ENCODE results near the gene CDH22. TPM values are rescaled to one million over a fixed set of nuclear protein-coding genes. Genes with fewer than 3 reads are reported as not detected.

Gene CDH22
- total RNA-seq, 1 experiment from 2014 or later, result under 0.01 TPM

DNA sequence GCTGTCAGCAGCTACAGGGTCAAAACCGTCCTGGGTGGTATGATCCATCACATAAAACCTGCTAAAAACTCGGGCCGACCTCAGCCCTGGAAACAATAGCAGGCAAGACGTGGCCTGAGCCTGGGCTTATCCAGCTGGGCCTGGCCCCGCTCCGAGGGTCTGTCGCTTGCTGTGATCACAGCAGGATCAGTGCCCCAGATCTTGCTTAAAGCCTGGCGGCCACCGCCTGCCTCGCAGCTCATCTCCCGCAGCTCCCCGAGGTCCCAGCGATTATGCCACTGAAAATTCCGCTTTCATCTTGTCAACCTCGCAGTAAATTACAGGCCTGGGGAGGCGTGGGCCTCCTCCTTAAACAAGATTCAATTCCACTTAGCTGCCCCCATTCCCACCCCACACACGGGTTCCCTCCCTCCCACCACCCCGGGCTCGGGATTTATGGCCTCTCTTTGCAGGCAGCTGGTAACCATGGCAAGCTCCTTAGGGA, 40.1 kb downstream of the CDH22 start:
- DNase-seq (ENCODE audit: low read depth), result no peak

DNA sequence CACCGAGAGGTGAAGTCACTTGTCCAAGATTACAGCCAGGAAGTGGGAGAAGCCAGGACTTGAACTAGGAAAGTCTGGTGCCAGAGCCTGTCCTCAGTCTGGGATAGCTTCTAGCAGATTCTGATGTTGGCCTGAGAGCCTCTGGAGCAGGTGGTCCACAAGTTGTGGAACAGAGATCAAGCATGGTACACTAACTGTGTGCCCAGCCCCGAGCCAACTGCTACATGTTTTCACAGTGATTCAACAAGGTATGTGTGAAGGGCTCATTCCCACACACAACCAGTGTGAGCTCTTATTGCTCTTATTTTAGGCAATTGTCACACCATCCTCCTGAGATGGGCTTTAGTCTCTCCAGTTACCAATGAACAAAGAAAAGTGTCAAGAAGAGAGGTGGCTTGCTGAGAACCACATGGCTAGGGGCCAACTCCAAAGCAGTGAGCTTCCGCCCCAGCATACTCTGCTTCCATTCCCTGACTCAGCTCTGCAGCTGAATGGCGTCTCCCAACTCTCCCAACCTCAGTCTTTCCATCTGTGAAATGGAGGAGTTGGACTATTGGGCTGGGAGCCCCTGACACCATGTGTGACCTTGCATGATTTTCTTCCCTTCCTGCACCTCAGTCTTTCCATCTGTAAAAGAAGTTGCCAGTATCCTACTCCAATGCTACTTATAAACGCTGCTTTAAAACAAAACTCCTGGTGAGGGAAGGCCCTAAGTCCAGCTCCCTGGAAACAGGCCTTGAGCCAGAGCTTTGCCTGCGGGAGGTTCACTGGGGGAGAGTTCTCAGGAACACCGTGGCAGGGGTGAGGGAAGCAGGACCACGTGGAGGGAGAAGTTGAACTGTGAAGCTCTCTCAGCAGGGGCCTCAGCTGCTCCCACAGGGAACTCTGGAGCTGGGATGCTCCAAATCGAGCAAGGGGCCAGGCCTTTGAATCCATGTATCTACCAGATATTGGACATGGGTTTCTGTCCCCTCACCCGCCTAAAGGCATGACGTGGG, 40.9 kb downstream of the CDH22 start:
- no peak for DNase-seq (ENCODE audit: low read depth)

DNA sequence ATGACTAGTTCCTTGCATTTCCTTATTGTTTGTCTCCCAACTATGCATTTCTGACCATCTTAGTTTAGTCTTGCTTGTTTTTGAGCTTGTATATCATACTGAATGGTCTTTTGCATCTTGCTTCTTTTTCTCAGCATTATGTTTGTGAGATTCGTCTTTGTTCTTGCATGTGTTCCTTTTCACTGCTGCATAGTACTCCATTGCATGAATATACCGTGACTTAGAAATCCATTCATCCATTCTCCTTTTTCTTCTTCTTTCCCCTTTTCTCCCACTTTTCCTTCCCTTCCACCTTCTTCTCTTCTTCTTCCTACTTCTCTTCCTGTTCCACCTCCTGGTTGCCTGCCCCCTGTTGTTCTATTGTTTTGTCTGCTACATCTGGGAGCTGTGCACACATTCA, 42.8 kb downstream of the CDH22 start:
- DNase-seq (ENCODE audit: low read depth), result no peak

DNA sequence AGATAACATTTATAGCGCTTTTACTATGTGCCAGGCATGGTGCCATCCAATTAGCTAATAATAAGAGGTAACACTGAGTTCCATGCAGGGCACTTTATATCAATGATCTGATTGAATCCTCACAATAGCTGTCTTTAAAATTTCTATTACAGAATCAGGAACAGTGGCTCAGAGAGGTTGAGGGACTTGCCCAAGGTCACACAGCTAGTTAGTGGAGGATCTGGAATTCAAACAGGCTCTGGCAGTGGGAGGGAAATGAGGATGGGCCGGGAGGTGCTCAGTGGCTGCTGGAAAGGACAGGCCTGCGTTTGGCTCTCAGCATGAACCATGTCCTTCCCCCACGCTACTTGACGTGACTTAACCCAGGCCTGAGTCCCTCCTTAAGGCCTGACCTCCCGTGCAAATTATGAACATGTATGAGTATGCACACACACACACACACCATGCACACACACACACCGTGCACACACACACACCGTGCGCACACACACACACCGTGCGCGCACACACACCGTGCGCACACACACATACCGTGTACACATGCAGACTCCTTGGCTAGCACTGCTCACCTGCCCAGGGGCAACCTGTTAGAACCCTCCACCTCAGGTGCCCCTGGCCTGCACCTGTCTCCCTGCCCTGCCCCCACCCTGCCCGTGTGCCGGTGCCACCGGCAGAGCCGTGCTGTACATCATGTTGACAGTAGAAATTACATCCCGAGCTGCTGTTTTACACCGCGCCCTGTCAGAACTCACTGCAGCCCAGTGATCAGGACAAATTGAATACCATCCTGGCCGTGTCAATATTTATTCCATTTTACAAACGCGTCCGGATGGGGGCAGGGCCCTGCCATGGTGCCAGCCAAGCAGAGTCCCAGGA, 43.7 kb downstream of the CDH22 start:
- no peak for DNase-seq (ENCODE audit: low read depth)

DNA sequence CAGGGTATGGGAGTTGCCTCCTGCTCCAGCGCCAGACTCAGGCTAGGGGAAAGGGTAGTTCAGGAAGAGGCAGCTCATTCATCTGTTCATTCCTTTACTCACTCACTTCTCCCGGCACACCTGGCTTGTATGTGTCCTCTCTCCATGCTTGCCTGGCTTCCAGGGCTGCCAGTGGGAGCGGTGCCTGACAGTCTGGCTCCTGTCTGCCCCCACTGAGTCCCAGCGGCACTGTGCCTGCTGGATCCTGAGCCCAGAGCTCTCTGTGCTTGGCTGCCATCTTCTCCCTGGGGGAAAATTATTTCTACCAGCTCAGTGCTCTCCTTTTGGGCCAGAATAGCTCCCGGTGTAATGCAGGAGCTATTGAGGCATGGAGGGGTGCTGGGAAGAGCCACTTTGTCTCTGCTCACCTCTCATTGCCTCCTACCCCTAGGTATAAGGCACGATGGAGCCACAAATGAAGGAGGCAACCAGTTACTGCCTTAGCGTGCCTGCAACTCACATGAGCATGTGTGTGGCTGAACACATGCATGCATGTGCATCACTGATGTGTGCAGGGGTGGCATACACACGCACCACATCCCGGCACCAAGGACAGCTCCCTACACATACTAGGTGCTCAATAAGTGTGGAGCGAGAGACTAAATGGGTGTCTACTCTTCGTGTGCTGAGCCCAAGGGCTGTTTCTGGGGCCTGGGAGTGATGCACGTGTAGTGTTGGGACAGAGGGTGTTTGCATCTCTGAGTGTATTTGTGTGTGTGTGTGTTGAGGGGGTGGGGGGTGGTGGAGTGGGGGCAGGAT, 46.6 kb downstream of the CDH22 start:
- DNase-seq (ENCODE audit: low read depth), result no peak

DNA sequence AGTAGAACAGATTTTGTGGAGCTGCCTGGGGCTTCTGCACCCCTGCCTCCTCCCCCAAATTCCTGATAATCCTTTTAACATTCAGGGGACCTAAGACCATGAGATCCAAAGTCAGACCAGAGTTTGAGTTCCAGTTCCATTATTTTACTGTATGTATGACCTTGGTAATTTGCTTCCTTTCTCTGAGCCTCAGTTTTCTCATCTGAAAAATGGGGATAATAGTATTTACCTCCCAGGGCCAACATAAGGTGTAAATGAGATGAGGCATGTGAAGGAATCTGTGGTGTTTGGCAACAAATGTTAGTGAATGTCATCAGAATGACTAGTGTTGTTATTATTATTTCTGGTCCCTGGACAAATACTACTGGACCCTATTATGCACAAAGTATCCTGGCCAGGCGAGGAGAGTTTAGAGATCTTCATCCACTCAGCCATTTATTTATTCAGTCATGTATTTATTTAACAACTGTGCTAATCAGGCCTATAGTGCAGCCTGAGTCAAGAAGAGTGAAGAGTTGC, 47.3 kb downstream of the CDH22 start:
- DNase-seq (ENCODE audit: low read depth), result no peak

DNA sequence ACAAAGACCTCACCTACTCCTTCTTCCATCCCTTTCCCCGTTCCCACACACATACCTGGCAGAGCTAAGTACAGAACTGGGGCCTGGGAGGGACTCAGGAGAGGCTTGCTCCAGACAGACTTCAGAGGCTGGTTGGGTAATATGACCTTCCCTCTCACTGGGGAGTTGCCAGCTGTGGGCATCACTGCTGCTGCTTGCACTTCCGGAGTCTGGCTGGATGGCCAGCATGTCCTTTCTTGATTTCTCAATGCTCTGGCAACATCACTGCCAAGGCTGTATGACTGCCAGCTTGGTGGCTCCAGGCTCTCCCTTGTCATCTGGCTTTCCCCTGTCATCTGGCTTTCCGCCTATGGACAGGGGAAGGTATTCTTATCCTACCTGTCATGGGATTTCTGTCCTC, 47.8 kb downstream of the CDH22 start:
- no peak for DNase-seq (ENCODE audit: low read depth)

DNA sequence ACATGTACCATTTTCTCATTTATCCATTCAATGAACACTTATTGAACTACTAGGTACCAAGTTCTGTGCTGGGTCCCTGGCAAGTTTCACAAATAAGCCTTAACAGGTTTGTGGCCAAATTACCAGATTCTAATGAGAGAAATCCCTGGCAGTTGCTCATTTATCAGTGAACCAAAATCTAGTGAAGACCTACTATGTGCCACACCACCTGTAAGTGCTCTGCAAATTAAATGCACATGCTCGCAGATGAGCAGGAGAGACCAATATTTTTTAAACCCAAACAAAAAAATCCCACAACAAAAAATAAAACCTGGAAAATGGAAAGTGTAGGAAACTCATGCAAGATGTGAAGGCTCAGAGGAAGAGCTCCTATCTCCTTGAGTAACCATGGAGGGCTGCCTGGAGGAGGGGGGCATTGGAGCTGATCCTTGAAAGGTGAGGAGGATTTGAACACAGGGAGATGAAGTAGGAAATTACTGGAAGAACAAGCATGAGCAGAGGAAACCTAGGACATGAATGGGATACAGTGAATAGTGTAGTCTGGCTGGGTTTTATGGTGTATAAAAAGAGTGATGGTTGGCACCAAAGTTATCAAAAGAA, 48.9 kb downstream of the CDH22 start:
- no peak for DNase-seq (ENCODE audit: low read depth)

DNA sequence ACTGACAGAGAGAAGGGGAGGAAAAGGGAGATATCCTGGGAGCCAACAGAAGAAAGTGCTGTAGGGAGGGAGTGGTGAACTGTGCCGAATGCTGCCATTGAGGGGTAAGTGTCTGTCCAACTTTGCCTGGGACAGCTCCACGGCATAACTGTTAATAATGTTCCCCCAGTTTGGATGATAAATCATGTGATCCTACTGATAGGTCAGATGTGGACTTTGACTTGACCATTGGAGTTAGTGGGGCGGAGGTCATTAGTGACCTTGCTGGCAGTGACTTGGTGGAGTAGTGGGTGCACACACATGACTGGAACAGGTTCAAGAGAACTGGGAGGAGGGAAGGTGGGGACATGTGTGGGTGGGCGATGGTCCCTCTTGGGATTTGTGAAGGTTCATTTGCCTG, 50.4 kb downstream of the CDH22 start:
- DNase-seq (ENCODE audit: low read depth), result no peak

DNA sequence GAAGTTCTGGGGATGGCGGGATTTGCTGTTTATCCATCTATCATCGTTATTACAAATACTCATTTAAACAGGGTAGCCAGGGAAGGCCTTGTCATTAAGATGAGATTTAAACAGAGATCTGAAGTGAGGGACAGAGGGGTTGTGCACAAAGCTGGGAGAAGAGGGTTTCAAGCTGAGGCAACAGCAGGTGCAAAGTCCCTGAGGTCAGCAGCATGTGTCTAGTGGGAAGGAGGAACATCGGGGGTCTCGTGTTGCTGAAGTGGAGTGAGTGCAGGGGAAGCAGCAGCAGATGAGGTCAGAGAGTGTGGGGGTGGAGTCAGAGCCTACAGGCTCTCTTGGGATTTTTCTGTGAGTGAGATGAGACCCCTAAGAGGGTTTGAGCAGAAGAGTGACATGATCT, 52.0 kb downstream of the CDH22 start:
- DNase-seq (ENCODE audit: low read depth), result no peak

DNA sequence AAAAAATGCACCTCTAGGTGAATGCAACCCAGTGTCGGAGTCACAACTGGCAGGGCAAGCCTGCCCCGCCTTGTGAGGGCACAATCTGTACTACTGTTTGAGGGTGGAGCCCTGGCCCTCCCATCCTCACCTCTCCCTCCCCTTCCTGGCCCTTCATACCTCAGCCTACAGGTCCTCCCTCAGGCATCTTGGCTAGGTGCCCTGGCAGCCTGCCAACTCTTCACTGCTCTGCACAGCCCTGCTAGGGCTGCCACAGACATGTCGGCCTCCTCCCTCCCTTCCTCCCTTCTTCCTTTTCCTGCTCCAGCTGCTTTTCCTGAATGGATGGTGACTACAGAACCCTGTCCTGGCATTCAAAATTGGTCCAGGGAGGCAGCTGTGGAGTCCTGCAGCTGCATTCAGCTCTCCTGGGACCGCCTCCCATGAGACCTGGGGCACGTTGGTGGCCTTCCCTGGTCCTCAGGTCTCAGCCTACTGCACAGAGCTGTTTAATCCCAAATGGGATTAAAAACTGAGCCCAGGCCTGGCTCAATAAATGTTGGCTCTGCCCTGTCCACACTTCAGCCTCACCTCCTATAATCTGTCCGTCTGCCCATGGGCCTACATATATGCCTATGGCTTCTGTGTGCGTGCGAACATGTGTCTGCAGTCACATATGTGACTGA, 52.7 kb downstream of the CDH22 start:
- peak; percentile 72 for DNase-seq (ENCODE audit: low read depth)

DNA sequence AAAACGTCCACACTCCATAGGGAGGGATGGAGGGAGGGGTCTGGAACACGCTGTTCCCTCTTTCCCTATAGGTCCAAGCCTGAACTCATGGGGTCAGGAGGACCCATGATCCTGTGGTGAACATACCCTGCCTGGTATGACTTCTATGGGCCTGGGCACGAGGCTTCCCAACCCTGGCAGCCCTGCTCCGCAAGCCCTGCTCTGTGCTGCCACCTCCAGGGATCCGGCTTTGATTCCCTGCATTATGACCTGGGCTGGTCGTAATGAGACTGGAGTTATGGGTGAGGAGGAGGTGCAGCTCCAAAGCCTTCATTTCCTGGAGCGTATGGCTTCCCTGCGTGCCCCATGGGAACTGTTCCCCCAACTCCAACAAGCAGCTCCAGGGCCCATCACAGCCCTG, 54.9 kb downstream of the CDH22 start:
- DNase-seq (ENCODE audit: low read depth), result peak; percentile 64

DNA sequence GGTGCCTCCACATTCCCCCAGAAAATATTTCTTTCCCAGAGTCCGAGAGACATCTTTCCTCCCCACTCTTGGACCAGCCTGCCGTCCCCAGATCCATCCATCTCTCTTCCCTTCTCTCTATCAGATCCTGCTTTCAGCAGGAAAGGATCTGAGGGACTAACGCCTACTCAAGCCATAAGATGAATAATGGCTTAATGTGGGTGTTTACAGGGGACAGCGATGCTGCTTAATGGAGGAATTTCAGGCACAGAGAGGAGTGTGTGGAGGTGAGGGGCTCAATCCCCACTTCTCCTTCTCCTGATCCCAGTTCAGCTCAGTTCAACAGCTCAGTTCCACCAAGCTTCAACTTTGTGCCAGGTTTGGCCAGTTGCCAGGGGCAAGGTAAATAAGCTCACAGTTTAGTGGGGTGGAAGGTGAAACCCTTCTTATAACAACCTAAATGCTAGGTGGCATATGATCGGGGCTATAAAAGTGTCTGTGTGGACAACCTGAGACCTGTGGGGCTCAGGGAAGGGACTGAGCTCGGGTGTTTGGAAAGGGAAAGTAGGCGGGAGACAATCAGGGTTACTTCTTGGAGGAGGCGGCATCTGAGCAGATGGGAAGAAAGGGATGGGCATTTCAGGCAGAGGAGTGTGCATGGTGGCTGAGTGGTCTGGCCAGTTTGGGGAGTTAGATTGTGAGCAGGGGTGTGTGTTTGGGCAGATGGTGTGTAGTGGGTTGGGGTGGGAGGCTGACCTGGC, 55.8 kb downstream of the CDH22 start:
- no peak for DNase-seq (ENCODE audit: low read depth)

DNA sequence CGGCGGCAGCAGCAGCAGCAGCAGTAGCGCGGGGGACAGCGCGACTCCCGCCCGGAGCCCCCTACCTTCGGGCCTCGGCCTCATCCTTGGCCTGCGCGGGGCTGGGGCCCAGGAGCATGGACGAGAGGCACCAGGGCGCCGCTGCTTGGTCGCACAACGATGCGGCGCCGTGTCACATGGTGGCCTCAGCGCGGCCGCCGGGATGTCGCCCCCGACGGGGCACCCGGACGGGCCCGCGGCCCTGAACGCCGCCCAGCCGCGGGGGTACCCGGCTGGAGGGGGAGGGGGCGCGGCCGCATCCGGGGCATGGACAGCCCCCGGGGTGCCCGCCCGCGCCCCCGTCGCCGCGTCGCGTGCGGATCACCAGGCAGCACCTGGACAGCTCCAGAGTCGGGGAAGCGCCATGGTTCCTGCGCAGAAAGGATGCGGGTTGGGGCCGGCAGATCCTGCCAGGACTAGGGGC, 57.1 kb downstream of the CDH22 start:
- no peak for DNase-seq (ENCODE audit: low read depth)

DNA sequence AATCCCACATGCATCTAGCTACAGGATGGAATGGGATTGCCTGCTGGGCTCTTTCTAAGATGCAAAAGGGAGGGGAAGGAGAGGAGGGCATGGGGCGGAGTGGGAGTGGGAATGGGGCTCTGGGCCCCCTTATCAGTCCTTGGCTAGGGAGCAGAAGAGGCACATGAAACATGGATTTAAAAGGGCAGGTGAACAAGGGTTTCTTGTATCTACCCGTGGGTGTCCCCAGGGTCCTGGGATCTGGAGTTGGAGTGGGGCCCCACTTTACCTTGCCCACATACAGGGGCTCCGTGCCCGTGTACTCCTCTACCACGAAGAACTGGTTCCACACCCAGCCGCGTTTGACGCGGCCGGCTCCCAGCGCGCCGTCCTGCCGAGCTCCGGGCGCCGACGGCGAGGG, 57.5 kb downstream of the CDH22 start:
- DNase-seq (ENCODE audit: low read depth), result no peak

DNA sequence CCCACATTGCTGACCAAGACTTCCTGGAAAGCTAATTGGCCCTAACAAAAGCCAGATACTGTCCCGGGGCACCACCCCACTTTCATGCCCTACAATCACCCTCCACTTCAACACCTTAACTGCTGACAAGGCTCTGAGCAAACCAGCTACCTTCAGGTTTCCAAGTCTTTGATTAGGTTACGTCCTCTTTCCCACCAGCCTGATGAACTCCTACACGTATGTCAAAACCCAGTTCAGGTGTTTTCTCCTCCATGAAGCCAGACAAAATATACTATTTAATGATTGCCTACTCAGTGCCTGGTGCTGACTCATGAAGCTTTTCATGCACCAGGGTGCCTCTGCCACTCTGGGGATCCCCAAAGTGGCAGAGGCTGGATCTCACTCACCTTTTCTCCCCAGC, 58.6 kb downstream of the CDH22 start:
- DNase-seq (ENCODE audit: low read depth), result peak; percentile 44

DNA sequence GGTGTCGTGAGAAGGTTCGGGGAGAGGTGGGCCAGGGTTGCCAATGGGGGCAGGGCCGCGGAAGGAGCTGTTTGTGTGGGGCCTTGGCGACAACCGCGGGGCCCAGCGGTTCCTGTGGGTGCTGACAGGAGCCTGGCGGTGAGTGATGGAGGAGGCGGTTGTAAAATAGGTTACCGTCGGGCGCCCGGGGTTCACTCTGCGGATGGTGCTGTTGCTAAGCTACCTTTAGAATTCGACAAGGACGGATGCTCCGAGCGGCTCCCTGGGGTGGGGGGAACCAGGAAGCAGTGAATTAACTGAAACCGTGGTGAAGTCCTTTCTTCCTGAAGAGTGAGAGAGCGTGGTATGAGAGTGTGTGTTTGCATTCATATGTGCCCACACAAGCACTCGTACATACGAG, 61.7 kb downstream of the CDH22 start:
- DNase-seq (ENCODE audit: low read depth), result no peak

DNA sequence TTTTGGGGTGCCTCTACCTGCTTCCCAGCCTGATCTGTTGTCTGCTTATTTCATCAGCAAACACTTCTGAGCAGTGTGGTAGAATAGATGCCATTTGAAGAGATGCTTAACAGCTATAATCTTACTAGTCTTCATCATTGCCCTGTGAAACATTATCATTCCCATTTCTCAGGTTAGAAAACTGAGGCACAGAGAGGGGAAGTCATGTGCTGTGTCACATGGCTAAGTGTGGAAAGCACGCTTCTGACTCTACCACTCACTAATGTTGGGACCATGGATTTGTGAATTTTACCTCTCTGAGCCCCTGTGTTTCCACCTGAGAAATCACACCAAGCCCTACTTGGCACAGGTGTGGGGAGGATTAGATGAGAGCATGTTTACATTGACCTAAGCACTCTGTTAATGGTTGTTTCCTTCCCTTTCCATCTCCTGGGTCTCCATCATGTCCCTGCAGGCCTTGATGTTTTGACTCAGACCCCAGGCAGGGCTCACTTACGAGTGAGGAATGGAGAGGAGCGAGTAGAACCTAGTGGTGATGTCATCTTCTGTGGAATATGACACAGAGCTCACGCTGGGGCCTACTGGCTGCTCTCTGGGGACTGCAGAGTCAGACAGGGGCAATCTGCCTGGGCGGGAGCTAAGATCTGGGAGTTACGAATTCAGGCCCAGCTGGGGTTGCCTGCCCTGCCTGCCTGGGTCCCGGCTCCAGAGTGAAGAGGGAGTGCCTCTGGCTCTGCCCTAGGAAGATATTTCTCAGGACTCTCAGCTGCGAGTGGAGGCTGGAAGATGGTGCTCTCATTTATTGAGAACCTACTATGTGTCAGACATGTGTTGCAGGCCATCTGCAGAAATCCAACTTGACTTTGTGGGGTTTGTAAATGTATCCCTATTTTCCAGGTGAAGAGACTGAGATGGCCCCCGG, 64.3 kb downstream of the CDH22 start:
- peak; percentile 67 for DNase-seq (ENCODE audit: low read depth)

DNA sequence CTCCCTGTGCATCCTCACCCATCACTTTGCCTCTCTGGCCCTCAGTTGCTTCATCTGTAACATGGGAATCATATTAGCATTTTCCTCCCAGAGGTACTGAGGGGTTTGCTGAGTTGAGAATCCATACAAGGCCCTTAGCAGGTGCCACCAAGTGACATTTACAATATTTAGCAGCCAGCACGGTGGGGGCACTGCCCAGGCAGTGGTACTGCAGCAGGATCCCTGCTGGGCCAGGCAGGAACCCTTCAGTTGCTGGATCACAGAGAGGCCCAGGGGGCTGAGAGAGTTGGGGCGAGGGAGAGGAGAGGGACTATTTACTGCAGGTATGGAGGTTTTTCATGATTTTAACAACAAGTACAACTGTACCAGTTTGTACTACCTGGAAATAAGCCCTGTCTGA, 65.9 kb downstream of the CDH22 start:
- DNase-seq (ENCODE audit: low read depth), result no peak
